ENCODE results near the gene SCUBE1.

DNA sequence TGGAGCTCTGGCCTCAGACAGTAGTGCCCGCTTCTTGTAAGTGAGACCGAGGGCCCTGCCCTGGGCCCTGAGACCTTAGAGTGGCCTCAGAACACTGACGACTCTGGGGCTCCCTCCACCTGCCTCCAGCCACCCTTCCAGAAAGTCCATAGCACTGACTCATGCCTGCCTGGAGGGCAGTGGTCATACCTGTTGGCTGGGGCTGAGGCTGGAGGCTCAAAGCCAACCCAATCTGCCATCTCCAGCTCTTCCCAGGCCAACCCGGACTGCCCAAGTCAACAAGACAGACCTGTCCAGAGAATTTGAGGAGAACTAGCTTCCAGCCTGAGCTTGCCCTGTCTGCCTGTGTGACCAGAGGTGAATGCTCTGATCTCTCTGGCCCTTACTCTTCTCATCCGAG, 89.3 kb downstream of the SCUBE1 start:
- no peak for TF ChIP-seq GATA3 (IDR thresholded peaks at IDR 0.05; ENCODE audit: low read depth, low read length)
- no peak for TF ChIP-seq GATA2 (IDR thresholded peaks at IDR 0.05; ENCODE audit: low read depth, low read length)
